NCI-H1417 treated with DMSO at 0.1 percent for 48 hours (cell line): ENCODE measurements around the gene STON1.
"Not testable (repeated sequence)": the region's sequence is repeated elsewhere in the genome, so short reads cannot be mapped to it uniquely, and the experiment has no call there.

Source experiments
- DNase-seq: peaks from one replicate; lab custom pipeline; 2025; lab: John Stamatoyannopoulos, UW

STON1 gene

GRCh38 chr2:48530033-48530811 is at the start of gene STON1:
Gene STON1, plus strand, starts transcription at chr2:48530154. Its CDS starts 50,480 bp downstream, at chr2:48580634.
- DNase-seq = no peak

GRCh38 chr2:48480526-48480925 is 49.4 kb upstream of the STON1 start:
- DNase-seq = no peak

GRCh38 chr2:48482313-48482712 is 47.6 kb upstream of the STON1 start:
- no peak for DNase-seq

GRCh38 chr2:48482769-48483168 is 47.2 kb upstream of the STON1 start:
- DNase-seq = no peak

- no peak for DNase-seq
These were observed 46.4 kb upstream of the STON1 start for GRCh38 chr2:48483506-48483905.

- no peak for DNase-seq
These were observed 46.0 kb upstream of the STON1 start for GRCh38 chr2:48483916-48484315.

GRCh38 chr2:48488545-48488944 is 41.4 kb upstream of the STON1 start:
- DNase-seq = no peak

- no peak for DNase-seq
These were observed 33.1 kb upstream of the STON1 start for GRCh38 chr2:48496849-48497248.

GRCh38 chr2:48504647-48505327 is 25.2 kb upstream of the STON1 start:
- DNase-seq = no peak

GRCh38 chr2:48507111-48507510 is 22.8 kb upstream of the STON1 start:
- no peak for DNase-seq

- no peak for DNase-seq
These were observed 21.4 kb upstream of the STON1 start for GRCh38 chr2:48508461-48509124.

- no peak for DNase-seq
These were observed 19.6 kb upstream of the STON1 start for GRCh38 chr2:48510329-48510728.

- DNase-seq = no peak
These were observed 18.0 kb upstream of the STON1 start for GRCh38 chr2:48511849-48512470.

GRCh38 chr2:48512571-48512970 is 17.4 kb upstream of the STON1 start:
- DNase-seq = no peak

- DNase-seq = no peak
These were observed 15.5 kb upstream of the STON1 start for GRCh38 chr2:48514348-48515003.

- no peak for DNase-seq
These were observed 14.4 kb upstream of the STON1 start for GRCh38 chr2:48515513-48515985.

GRCh38 chr2:48519593-48519992 is 10.4 kb upstream of the STON1 start:
- no peak for DNase-seq

- not testable (repeated sequence) for DNase-seq
These were observed 5.2 kb upstream of the STON1 start for GRCh38 chr2:48524756-48525155.

GRCh38 chr2:48525269-48525943 is 4.5 kb upstream of the STON1 start:
- no peak for DNase-seq

GRCh38 chr2:48527226-48527885 is 2.6 kb upstream of the STON1 start:
- no peak for DNase-seq

- DNase-seq = no peak
These were observed 1.5 kb upstream of the STON1 start for GRCh38 chr2:48528431-48528830.
